AML-193 (cell line): ENCODE measurements around the gene SAP30L.

Experiments used
- DNase-seq, 2 experiments: peaks; one replicate each; lab custom pipeline; 2025; lab: John Stamatoyannopoulos, UW

SAP30L gene, protein sequence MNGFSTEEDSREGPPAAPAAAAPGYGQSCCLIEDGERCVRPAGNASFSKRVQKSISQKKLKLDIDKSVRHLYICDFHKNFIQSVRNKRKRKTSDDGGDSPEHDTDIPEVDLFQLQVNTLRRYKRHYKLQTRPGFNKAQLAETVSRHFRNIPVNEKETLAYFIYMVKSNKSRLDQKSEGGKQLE

DNA sequence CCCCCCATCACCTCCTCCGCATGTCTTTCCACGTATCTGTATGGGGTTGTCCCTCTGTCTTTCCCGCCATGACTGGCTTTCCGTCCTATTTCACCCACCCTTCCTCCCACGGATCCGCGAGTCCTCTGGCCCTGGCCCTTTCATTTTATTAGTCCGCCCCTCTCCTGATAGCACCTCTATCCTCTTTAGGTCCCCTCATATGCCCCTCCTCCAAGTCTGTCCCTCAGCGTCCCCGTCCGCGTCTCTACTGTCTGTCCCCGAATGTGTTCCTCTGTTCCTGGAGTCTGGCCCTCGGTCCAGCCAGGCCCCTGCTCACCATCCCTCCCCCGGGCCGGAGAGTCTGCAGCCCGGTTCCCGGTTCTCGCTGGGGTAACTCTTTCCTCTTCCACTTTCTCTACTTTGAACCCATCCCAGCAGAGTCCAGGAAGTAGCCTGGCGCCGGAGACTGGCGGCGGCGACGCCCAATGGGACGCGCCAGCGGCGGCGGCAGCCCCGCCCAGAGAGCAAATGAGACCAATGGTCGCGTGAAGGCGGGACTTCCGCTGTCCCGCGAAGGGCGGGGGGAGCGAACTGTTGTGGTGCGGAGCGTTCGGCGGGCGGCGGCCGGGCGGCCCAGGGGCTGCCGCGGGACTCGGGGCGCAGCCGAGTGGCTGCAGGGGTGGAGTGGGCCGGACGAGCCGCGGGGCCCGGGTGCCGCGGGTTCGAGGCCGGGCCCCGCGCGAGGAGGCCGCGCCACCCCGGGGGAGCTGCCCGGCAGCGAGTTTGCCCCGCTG, at the start of gene SAP30L:
SAP30L (plus strand) TSS at position 576 of the 773 bp plus-strand sequence. CDS start 608 bp downstream, outside the sequence.
- peak; percentile 85 to 89 for DNase-seq

DNA sequence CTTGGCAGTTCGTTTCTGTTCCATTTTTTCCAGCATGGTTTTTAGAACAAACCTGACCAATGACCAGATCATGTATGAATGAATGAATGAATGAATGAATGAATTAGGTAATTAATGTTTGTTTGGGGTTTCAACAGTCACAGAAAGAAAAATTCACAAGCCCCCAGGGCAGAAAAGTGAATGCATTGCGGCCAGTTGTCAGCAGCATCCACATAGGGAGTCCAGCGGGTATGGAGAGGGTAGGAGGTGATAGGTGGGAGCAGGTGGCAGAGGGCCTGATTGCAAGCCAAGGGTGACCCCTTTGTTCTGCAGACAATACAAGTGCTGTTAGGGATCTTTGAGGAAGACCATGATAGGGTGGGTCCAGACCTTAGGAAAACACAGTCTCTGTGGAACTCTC, 49.7 kb upstream of the SAP30L start:
- DNase-seq: no peak

DNA sequence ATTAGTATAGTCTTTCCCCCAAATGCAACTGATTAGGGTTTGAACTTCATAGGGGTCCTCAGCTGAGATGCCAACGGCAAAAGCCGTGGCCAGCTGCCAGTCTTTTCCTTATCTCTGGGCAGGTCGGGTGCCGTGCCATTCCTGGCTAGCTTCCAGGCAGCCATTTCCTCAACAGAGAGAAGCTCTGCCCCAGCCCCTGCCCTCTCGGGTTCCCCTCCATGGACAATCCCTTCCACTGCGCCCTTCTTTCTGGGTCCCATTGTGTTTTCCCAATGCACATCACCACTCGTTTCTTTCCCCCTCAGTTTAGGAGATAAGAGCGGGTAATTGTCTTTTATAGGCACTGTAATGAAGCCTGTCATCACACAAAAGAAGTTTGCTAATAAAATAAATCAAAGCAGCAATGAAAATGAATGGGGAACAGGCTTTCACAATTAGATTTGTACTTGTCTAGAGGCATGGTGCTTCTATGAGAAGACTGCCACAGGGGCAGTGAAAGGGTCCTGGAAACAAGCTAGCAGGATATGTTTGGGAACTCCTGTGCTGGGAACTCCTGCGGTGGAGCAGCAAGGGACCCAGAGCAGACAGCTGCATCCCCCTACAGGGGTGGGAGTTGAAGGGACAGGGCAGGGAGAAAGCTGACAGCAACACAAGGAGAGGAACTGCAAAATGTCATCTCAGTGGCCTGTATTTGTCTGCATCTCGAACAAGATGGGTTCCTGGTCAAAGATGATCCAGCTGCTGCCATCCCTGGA, 48.0 kb upstream of the SAP30L start:
- no peak for DNase-seq

DNA sequence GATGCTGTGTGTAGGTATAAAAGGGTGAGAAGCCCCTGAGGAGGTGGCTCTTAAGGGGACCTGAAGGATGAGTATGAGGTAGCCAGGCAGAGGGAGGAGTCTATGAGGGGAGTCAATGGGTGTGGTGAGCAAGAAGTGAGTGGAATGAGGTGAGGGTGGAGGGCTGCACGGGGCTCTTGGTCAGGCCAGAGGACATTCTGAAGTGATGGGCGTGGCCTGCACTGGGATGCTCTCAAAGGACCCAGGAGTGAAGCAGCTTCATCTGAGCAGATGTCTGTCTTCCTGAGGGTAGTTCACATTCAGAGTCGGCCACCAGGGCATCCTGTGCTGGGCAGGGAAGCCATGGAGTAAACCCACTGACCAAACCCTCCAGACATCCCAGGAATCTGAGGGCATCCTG, 45.1 kb upstream of the SAP30L start:
- no peak for DNase-seq

DNA sequence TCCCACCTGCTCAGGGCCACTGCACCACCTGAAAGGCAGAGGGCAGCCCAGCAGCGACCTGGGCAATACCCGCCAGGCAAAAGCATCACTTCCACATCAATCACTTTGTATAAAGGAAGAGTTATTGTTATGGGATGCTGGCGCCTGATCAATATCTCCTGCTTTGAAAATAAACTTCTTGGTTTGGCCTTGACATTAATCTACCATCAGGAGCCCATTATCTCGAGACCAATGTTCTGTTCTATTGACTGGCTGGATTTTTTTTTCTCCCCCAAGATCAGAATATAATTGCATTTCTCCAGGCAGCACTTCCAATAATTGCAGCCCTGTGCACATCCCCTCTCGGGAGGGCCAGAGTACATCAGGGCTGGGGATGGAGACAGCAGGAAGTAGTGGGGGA, 44.4 kb upstream of the SAP30L start:
- DNase-seq: no peak

DNA sequence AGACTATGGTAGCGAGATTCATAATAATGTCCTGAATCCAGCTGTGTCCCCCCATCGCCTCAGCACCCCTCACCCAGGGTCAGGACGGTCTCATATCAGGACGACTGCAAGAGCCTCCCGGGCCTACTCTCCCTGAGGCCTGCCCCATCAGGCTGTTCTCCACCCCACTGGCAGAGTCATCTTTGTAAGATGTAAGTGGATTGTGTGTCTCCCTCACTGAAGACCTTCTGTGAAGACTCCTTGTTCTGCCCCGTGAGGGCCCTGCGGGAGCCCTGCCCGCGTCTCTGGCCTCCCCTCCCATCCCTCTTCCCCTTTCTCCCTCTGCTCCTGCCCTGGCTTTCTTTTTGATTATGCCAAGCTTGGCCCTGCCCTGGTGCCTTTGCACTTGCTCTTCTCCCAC, 43.9 kb upstream of the SAP30L start:
- DNase-seq: no peak

DNA sequence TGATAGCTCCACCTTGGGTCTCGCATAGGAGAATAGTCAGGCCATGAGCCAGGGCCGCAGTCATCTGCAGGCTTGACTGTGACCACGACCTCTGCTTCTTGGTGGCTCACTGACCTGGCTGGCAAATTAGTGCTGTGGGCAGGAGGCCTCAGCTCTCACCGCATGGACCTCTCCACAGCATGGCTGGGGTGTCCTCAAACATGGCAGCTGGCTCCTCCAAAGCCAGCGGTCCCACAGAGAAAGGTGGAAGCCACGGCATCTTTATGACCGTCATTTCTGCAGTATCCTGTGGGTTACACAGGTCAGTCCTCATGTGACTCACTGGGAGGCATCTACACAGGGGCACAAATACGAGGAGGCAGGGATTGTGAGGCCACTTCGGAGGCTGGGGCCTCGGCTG, 43.2 kb upstream of the SAP30L start:
- no peak for DNase-seq

DNA sequence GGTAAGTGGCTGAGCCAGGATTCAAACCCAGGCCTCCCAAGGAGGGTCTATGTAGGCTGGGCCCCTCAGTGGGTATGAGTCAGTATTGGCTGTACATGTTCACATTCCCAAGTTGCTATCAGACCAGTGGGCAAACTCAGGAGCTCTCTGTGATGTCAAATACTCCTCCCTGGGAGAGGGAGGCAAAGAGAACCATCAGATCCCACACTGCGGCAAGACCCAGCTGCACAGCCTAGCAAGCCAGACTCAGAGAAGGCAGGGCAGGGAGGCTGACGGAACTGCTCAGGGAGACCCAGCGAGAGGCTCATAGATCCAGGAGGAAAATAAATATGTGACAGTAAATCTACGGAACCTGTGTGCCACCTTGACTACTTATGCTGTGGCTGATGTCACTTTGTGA, 42.6 kb upstream of the SAP30L start:
- no peak for DNase-seq

DNA sequence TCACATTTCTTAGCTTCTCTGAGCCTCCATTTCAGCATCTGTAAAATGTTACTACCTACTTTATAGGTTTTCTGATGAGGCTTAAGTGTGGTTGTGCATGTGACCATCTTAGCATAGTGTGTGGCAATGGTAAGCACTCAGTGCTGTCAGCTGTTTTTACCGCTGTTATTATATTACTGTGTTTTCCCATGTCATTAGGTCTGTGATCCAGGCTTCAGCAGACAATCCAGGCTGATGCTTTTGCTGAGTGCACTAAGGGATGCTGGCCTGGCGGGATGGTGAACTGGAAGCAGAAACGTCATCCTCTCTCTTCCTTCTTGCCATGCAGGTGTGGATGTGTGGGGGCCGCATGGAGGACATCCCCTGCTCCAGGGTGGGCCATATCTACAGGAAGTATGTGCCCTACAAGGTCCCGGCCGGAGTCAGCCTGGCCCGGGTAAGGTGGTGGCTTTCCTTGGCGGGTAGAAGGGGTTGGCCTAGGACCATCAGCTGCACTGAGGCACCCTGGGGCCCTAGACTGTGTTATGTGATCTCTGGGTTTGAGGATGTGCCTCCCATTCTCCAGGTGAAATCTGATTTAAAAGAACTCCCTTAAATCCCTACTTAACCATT, 41.9 kb upstream of the SAP30L start:
- no peak for DNase-seq

DNA sequence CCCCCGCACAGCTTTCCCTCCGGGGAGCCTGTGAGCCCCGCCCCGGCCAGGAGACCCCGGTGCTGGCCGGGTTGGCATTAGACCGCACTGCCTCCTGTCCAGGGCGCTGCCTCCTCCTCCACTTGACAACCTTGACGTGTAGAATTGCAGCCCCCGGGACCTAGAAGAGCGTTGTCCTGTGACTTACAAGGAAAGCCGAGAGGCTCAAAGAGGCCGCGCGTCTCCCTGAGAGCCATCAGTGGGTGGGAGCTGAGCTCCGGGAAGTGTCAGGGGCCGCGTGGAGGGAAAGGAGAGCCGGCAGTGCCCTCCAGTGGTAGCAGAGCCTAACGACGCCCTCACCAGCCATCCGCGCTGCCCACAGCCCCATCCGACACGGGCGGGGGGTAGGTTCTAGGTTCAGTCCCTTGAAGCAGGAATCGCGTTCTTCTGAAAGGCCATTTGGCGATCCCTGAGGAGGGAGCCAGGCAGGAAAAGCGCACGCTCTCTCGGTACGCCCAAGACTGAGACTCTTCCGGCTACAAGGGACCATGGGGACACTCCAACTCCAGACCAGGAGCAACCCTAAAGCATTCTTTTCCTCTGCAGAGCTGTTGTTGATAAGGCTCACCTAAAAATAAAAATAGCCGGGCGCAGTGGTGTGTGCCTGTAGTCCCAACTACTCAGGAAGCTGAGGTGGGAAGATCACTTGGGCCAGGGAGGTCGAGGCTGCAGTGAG, 40.6 kb upstream of the SAP30L start:
- DNase-seq: peak; percentile 48 to 49

DNA sequence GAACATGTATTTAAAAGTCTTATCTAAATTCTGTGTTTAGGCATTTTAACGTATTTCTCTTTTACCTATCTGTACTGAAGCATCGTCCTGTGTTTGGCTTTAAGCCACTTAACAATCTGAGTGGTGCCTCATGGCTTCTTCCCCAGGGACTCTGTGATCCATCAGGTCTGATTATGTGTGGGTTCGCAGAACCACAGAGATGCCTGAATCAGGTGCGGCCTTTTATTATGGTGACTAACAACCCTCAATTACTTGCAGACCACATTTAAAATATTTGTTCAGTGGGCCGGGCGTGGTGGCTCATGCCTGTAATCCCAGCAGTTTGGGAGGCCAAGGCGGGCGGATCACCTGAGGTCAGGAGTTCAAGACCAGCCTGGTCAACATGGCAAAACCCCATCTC, 39.6 kb upstream of the SAP30L start:
- no peak for DNase-seq

DNA sequence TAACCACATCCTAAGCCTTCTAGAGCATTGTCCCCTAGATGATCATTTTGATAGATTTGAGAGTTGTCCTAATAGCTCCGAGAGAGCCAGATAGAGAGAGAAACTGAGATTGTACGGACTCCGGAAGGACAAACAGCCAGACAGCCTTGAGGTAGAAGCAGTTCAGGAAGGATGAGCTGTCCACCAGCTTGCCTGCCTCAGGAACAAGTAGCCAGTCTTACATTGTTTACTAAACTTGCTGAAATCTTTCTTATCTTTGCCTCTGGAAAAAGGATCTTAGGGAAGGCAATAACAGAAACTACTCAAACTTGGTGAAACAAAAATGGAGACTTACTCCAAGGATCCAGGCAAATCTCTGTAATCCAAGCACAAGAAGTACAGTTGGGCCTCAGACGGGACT, 39.0 kb upstream of the SAP30L start:
- DNase-seq: no peak

DNA sequence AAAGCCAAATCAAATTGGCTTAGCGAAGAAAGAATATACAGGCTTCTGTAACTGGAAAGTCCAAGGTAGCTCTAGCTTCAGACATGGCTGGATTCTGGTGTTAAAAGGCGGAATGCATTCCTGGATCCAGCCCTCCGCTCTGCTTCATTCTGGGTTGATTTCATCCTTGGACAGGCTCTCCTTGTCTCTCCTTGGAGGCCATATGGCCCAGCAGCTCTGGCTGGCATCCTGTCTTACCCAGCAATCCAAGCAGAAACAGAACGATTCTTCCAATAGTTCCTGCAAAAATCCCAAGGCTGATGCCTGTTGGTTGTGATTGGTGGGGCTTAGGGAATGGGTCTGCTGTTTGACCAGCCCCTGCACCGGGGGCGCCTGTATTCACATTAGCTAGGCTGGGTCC, 37.0 kb upstream of the SAP30L start:
- DNase-seq: no peak

DNA sequence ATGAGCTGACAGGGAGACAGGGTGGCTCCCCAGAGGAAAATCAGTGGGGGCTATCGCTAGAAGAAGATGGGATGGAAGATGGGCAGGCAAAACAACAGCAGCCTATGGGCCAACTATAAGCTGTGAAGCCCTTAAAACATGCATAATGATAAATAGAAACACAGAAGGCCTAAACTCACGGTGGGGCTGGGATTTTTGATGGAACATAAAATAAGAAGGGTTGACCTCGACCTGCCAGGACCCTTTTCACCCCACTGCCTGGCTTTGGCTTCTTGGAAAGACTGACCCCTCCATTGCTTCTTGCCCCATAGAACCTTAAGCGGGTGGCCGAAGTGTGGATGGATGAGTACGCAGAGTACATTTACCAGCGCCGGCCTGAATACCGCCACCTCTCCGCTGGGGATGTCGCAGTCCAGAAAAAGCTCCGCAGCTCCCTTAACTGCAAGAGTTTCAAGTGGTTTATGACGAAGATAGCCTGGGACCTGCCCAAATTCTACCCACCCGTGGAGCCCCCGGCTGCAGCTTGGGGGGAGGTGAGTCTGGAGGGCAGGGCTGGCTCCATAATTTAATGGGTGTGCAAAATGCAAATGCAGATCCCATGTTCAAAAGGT, 36.5 kb upstream of the SAP30L start:
- no peak for DNase-seq

DNA sequence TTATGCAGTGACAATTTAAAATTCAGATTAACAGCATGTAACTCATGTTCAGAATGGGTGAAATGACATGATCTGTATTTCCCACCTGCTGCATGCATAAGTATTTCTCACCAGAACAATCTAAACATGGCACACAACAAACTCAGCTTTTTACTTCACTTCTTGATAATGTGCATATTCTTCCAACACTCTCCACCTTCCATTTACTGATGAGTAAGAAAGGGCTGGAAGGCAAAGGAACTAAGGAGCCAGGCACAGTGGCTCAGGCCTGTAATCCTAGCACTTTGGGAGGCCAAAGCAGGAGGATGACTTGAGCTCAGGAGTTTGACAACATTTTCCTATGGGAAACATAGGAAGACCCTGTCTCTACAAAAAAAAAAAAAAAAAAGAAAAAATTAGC, 35.8 kb upstream of the SAP30L start:
- no peak for DNase-seq

DNA sequence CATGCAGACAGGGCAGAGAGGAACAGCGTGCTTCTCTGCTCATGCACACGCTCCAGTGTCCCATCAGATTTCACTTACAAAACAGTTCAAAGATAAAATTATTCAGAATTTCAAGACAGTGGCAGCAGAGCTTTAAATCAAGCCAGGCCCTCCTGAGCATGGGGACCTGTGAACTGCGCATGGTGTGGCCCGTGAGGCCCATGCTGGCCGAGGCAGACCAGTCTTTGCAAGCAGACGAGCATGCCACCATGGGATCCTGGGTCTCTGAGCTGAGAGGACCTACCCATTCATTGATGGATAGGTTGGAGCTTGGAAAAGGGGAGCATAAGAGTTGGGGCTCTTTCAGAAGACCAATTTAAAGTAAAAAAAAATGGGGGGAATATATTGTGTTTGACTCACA, 35.0 kb upstream of the SAP30L start:
- DNase-seq: no peak

DNA sequence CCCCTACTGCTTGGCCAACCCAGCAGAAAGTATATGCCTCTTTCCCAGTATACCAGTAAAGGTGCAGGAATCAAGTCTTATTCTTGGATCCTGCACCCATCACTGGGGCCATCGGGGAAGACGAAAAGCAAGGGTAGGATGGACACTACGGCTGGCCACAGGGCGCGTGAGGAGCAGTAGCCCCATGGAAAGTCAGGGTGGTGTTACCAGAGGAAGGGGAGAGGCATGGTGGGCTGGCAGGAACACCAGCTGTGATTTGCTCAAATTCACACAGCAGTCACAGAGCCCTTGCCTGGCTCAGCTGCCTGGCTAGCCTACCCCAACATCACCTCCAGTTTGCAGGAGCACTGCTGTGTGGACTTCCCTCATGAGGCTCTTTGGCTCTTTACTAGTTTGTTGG, 34.5 kb upstream of the SAP30L start:
- DNase-seq: no peak

DNA sequence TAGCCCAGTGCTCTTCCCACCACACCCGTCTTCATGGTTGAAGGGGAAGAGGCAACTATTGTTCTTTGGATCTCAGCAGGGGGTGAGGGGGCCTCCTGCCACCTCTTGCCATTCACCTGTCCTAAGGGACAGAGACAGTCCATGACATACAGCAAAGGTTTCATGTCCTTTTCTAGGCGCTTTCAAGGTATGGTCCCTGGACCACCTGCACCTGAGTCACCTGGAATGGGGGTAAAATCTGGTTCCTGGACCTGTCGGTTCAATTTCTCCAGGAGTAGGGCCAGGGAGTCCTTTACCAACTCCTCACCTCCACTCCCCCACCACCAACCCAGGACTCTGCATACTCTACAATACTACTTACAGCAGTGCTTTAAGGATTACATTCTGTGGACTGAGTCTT, 33.5 kb upstream of the SAP30L start:
- DNase-seq: no peak

DNA sequence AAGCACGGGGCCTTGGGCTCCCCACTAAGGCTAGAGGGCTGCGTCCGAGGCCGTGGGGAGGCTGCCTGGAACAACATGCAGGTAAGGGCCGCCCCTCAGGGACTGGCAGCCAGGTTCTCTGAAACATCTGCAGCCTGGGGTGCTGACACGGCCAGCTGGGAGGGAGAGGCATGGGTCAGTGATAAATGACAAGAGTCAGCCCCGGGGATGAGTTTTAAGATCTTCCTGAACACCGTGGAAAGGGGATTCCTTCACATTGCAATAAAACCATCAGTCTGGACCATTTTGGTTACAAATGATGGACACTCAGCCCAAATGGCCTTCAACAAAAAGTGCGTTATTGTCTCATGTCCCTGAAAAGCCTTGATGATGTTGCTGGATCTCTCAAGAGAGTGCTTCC, 32.9 kb upstream of the SAP30L start:
- no peak for DNase-seq

DNA sequence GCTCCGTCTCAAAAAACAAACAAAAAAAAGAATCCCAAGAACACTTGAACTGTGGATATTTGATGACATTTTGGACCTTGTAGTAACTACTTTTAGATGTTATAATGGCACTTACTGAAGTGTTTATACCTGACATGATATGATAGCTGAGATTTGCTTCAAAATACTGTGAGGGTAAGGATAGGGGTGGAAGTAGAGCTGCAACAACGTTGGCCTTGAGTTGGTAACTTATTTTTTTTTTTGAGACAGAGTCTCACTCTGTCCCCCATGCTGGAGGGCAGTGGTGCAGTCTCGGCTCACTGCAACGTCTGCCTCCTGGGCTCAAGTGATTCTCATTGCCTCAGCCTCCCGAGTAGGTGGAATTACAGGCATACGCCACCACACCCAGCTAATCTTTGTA, 30.7 kb upstream of the SAP30L start:
- DNase-seq: no peak

DNA sequence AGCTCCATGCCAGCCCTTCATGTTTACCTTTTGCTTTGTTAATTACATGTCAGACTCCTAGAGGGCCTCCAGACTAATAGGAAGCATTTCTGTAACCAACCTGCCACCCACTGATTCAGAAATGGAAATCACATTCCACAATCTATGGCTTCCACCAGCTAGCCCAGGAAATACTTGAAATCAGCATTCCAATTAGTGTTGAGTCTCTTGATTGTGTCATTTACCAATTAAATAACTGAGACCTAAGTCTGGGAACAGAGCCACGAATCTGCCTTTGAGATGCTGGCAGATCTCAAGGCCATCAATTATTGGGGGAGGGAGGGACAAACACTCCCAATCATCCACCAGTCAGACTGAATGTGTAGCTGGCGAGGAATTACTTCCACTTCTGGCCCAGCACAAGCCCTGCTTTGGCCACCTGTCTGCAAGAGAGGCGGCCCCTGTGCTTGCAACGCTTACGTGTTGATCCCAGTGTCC, 27.4 kb upstream of the SAP30L start:
- DNase-seq: no peak

DNA sequence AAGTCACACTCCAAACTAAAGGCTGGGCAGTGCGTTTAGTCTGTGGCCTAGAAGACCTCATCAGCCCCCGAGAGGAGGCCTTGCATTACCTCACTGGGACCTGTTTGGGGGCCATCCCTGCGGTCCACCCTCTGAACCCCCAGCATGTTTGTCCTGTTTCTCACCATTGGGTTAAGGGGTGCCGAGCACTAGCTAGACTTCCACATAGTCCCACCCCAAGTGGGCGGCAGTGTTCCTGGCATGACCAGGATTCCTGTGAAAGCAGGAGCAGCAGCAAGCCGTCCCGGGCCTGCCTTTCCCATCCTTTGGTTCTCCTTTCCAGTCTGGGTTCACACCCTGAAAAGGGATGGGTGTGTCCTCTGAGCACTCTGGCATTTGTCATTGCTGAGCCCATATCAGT, 26.6 kb upstream of the SAP30L start:
- DNase-seq: no peak
